Measurements from ENCODE around the gene TRIM28.

Gene TRIM28

GRCh38 chr19:58557221-58558065, 13.6 kb downstream of the TRIM28 start:
- peaks cover 66% of the 10 kb centered on the region for H3K79me2 ChIP-seq (ENCODE audit: insufficient read depth, low read length)
- no peaks in the 10 kb centered on the region for H3K27me3 ChIP-seq (ENCODE audit: insufficient read depth, low read length, poor library complexity, severe bottlenecking)
- no peak overlapping the region for H2AFZ ChIP-seq (ENCODE audit: low read length)
- H3K9me3 ChIP-seq (ENCODE audit: insufficient read depth, low read depth, low read length) = no peaks in the 10 kb centered on the region
- no peaks in the 10 kb centered on the region for H3K9me2 ChIP-seq (replicated peaks; ENCODE audit: low read depth, low read length)
- H4K20me1 ChIP-seq (ENCODE audit: insufficient read depth, low read length, poor library complexity, severe bottlenecking) = peaks cover 46% of the 10 kb centered on the region
- peak overlapping the region; percentile 99 for H3K9ac ChIP-seq (ENCODE audit: low read depth, low read length, poor library complexity, severe bottlenecking)
- peak overlapping the region; percentile 90 for H3K4me3 ChIP-seq (ENCODE audit: low read length, poor library complexity, severe bottlenecking)
- TF ChIP-seq EZH2phosphoT487 (IDR thresholded peaks at IDR 0.05; ENCODE audit: borderline replicate concordance) = no peak
- TF ChIP-seq CTCF (conservative IDR thresholded peaks at IDR 0.05; ENCODE audit: low read length) = no peak
- peaks cover 20% of the 10 kb centered on the region; the same call in 1 of the 2 replicates for H3F3A ChIP-seq (ENCODE audit: low read depth)
- H3K4me2 ChIP-seq (ENCODE audit: low read depth, low read length, poor library complexity, severe bottlenecking) = peak overlapping the region; percentile 86
- peaks cover 15% of the 10 kb centered on the region; the same call in 1 of the 2 replicates for H3K36me3 ChIP-seq (ENCODE audit: insufficient read depth, low read length)
- H3K4me1 ChIP-seq (ENCODE audit: insufficient read depth, low read length, poor library complexity, severe bottlenecking) = peaks cover 42% of the 10 kb centered on the region

DNA sequence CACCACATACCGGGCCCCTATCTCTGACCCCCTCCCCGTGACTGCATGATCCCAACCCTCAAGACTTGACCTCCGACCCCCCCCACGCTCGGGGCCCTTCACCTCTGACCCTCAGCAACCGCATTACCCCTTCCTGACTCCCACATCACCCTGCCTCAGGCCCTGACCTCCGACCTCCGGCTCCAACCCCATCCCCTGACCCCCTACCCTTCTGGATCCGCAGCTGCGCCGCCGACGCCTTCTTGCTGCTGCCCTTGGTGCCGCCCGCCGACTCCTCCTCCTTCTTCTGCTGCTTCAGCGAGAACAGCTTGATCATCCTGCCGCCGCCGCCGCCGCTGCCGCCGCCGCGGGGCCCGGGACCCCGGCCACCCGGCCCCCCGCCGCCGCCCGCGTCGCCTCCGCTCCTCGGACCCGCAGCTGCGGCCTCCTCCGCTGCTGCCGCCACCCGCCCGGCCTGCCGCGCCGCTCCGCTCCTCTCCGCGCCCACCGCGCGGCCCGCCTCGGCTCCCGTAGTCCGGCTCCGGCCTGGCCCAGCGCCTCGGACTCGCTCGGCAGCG, 14.3 kb downstream of the TRIM28 start, which contains the start of gene UBE2M:
UBE2M (minus strand) TSS at position 546 of the 557 bp plus-strand sequence; CDS start at position 316, 230 bp downstream.
- Histone ChIP-seq H3K9ac (ENCODE audit: low read depth, low read length, poor library complexity, severe bottlenecking) (peak within 1 kb of the TSS; percentile 99), H3K4me1 (ENCODE audit: insufficient read depth, low read length, poor library complexity, severe bottlenecking) (peaks cover 42% of the 10 kb centered on the region), H3K9me3 (ENCODE audit: insufficient read depth, low read depth, low read length) (no peaks in the 10 kb centered on the region), H3K9me2 (replicated peaks; ENCODE audit: low read depth, low read length) (no peaks in the 10 kb centered on the region), H2AFZ (ENCODE audit: low read length) (peak within 1 kb of the TSS; percentile 71; the same call in 1 of the 2 replicates), H3K4me2 (ENCODE audit: low read depth, low read length, poor library complexity, severe bottlenecking) (peak within 1 kb of the TSS; percentile 96), H3K36me3 (ENCODE audit: insufficient read depth, low read length) (peaks cover 9% of the 10 kb centered on the region; the same call in 1 of the 2 replicates), H3K4me3 (ENCODE audit: low read length, poor library complexity, severe bottlenecking) (peak within 1 kb of the TSS; percentile 90), H4K20me1 (ENCODE audit: insufficient read depth, low read length, poor library complexity, severe bottlenecking) (peaks cover 41% of the 10 kb centered on the region), H3K27me3 (ENCODE audit: insufficient read depth, low read length, poor library complexity, severe bottlenecking) (no peaks in the 10 kb centered on the region), H3K79me2 (ENCODE audit: insufficient read depth, low read length) (peaks cover 59% of the 10 kb centered on the region), H3F3A (ENCODE audit: low read depth) (peaks cover 18% of the 10 kb centered on the region; the same call in 1 of the 2 replicates)
- TF ChIP-seq EZH2phosphoT487 (IDR thresholded peaks at IDR 0.05; ENCODE audit: borderline replicate concordance) (no peak), CTCF (conservative IDR thresholded peaks at IDR 0.05; ENCODE audit: low read length) (no peak)

GRCh38 chr19:58558623-58559274, 14.9 kb downstream of the TRIM28 start:
- Histone ChIP-seq H3K9me3 (ENCODE audit: insufficient read depth, low read depth, low read length) (no peaks in the 10 kb centered on the region), H2AFZ (ENCODE audit: low read length) (peak overlapping the region; percentile 71; the same call in 1 of the 2 replicates)

More at GRCh38 chr19:58558623-58559274, 14.9 kb downstream of the TRIM28 start:
- H3K4me2 ChIP-seq (ENCODE audit: low read depth, low read length, poor library complexity, severe bottlenecking) = peak overlapping the region; percentile 96
- H3K9ac ChIP-seq (ENCODE audit: low read depth, low read length, poor library complexity, severe bottlenecking) = peak overlapping the region; percentile 99
- peaks cover 44% of the 10 kb centered on the region for H3K4me1 ChIP-seq (ENCODE audit: insufficient read depth, low read length, poor library complexity, severe bottlenecking)
- H3K27me3 ChIP-seq (ENCODE audit: insufficient read depth, low read length, poor library complexity, severe bottlenecking) = no peaks in the 10 kb centered on the region
- H3K36me3 ChIP-seq (ENCODE audit: insufficient read depth, low read length) = peaks cover 9% of the 10 kb centered on the region; the same call in 1 of the 2 replicates
- TF ChIP-seq CTCF (conservative IDR thresholded peaks at IDR 0.05; ENCODE audit: low read length) (no peak), EZH2phosphoT487 (IDR thresholded peaks at IDR 0.05; ENCODE audit: borderline replicate concordance) (no peak)
- H3K4me3 ChIP-seq (ENCODE audit: low read length, poor library complexity, severe bottlenecking) = peak overlapping the region; percentile 90
- peaks cover 54% of the 10 kb centered on the region for H3K79me2 ChIP-seq (ENCODE audit: insufficient read depth, low read length)
- no peaks in the 10 kb centered on the region for H3K9me2 ChIP-seq (replicated peaks; ENCODE audit: low read depth, low read length)
- H3F3A ChIP-seq (ENCODE audit: low read depth) = peaks cover 16% of the 10 kb centered on the region; the same call in 1 of the 2 replicates
- H4K20me1 ChIP-seq (ENCODE audit: insufficient read depth, low read length, poor library complexity, severe bottlenecking) = peaks cover 39% of the 10 kb centered on the region

All from Loucy (cell line).